Stimulated activated CD4-positive, alpha-beta T cell treated with anti-CD3 and anti-CD28 coated beads, Interleukin-1b, Interleukin-23, amount 100 ng/mL, for 48 hours (primary cell): ENCODE data around the gene DLGAP3.
"Not testable (repeated sequence)": the region's sequence is repeated elsewhere in the genome, so short reads cannot be mapped to it uniquely, and the experiment has no call there.

Experiments used
- DNase-seq: peaks from one replicate; pipeline ENCODE4 v3.0.0-alpha.2; 2020

DLGAP3 gene

DNA sequence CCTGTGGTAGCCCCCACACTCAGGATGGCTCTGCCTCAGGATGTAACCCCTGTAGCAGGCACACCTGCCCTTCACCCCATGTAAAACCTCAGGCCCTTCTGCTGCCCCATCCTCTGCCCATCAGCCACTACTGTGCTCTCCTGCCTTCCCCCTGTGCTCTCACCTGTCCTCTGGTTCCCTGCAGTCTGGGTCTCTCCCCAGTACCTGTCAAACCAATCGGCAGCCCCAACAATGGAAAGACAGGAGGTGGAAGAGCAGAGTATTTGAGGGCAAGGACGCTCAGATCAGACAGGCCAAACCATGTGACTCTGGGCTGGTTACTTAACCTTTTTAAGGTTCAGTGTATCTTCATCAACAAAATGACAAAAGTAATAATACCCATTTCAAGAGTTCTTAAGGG lies 100.8 kb downstream of the DLGAP3 start:
- no peak for DNase-seq

DNA sequence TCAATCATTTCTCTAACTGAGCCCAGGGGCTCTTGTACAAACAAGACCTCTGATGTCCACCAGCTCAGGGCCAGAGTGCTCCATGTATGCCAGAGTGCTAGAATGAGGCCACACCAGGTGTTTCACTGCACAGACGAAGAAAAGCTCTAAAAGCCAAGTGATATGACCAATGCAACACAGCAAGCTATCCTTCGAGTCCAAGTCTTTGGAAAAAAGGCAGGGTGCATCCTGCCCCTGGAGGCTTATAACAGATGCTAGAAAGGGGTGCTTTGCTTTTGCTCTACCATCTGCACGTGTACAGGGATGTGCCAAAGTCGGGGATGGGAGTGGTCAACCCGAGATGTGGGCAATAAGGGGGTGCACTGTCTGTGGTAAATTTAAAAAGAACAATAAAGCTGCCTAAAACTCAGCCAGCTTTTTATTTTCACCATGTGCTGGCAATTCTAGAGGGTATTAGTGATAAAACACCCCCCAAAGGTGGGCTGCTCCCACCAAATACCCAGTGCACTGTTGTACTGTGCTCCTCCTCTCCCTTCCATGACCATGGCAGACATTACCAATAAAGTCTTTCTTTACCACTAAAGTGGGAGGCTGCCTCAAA lies 102.0 kb downstream of the DLGAP3 start:
- no peak for DNase-seq

DNA sequence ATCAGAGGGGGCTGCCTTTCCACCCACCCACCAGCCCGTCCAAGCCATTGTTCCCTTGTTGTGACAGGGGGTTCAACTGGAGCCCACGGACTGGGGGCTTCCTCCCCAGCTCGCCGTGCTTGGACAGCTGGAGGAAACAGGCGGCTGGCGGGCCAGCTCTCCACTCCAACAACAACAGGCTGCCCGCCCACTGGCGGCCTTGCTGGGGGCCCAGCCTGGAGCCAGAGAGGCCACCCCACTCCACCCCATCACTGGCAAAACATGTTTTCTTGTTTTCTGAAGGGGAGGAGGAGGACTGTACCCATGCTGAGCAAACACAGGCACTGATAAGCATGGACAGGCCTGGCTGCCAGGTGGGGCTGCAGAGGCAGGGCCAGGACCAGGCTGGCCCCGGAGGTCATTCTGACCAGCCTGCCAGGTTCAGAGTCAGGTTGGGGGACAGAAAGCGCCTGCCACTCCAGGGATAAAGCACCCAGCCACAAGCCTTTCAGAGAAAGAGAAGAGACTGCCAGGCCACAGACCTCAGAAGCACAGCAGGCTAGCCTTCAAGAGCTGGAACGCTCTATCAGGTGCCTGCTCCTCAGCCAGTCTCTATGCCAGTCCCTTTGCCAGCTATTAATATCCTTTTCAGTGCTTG lies 103.9 kb downstream of the DLGAP3 start:
- DNase-seq = no peak

DNA sequence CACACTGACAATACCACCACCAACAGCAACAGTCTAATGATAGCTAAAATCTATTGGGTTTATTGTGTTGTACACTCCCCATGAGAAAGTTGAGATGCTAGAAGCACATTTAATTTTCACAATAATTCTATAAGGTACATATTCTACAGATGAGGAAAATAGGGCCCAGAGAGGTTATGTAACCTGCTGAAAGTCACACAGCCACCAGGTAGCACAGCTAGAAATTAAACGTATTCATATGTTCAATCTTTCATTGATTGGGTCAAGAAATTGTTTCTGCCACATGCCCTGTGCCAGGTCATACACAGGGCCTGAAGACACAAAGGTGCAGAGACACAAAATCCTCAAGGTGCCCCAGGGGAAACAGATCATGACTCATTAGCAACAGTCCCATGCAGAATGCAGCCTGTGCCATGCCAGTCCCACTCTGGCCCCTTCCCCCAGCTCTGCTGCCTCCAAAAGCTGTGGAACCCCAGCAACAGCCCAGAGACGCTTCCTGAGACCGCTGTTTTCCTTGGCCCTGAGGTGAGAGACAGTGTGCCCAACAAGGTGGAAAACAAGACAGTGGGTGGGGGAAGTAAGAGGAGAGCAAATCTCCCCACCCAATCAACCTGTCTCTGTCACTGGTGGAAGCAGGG lies 104.5 kb downstream of the DLGAP3 start:
- no peak for DNase-seq

DNA sequence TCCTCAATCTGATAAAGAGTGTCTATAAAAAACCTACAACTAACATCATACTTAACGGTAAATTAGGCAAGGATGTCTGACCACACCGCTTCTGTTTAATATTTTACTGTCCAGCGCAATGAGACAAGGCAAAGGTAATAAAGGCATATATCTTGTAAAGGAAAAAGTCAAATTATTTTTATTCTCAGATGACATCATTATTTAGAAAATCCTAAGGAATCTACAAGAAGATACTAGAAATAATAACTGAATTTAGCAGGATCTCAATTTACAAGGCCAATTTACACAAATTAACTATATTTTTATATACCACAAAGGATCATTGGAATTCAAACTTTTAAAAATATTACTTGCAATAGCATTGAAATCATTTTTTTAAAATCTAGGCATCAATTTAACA lies 107.2 kb downstream of the DLGAP3 start:
- no peak for DNase-seq

DNA sequence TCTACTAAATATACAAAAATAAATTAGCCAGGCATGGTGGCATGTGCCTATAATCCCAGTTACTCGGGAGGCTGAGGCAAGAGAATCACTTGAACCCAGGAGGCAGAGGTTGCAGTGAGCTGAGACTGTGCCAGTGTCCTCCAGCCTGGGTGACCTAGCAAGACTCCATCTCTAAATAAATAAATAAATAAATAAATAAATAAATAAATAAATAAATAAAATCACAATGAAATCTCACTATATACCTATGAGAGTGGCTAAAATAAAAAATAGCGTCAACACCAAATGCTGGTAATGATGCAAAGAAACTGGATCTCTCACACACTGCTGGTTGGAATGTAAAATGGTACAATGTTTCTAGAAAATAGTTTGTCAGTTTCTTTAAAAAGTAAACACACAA lies 110.6 kb downstream of the DLGAP3 start:
- DNase-seq = not testable (repeated sequence)

DNA sequence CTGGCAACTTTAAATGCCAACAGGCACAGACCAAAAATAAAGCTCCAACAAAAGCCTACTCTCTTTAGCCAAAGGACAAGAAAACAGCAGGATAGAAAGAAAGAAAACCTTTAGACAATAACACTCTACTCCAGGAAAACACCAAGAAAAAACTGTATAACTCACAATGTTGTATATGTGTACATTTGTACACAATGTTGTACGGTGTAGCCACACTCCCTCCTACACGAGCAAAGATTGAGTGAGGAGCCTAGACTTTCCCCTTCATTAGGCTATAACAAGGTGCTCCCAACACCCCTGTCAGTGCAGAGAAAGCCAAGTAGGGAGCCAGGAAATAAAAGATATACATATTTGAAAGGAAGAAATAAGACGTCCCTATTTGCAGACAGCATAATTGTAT lies 112.7 kb downstream of the DLGAP3 start:
- DNase-seq = no peak

DNA sequence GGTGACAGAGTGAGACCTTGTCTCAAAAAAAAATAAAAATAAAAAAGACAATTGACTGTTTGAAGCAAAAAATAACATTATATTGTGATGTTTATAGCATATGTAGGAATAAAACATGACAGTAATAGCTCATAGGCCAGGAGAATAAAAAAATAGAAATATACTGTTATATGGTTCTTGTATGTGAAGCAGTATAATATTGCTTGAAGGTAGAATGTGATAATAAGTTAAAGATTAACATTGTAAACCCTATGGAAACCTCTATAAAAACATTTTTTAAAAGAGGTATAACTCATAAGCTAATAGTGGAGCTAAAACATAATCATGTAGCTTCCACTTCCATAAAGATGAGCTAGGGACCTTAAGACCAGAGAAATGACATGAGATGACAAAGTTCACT lies 113.1 kb downstream of the DLGAP3 start:
- no peak for DNase-seq
